ENCODE results near the gene C17orf78.
"Not testable (repeated sequence)": the region's sequence is repeated elsewhere in the genome, so short reads cannot be mapped to it uniquely, and the experiment has no call there.

C17orf78 gene

GRCh38 chr17:37422971-37423625, 47.3 kb downstream of the C17orf78 start:
- no peak for DNase-seq
- in situ Hi-C loops (cut with HindIII; ENCODE audit: low pct_ligation_motif_present, low pct_unique_long_range_greater_than_20kb, low sequenced_read_pairs) = no loop called here

DNA sequence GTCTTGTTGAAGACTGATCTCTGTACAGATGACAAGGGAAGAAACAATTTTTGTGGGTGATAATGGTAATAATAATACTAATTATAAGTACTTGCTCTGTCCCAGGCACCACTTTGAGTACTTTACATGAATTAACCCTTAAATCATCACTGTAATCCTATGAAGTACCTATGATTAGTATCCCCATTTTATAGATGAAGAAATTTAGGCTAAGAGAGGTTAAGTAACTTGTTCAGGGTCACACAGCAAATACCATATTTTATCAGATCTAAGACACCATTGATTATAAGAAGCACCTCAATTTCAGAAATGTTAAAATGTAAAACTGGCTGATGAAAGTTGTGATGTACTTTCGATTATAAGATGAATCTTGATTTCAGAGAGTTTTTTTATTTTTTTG, 49.5 kb downstream of the C17orf78 start:
- in situ Hi-C loops (cut with HindIII; ENCODE audit: low pct_ligation_motif_present, low pct_unique_long_range_greater_than_20kb, low sequenced_read_pairs) = no loop called here
- DNase-seq = no peak

- no peak for DNase-seq
- in situ Hi-C loops (cut with HindIII; ENCODE audit: low pct_ligation_motif_present, low pct_unique_long_range_greater_than_20kb, low sequenced_read_pairs) = no loop called here
Measured at GRCh38 chr17:37429039-37429438, 53.3 kb downstream of the C17orf78 start.

- no peak for DNase-seq
- in situ Hi-C loops (cut with HindIII; ENCODE audit: low pct_ligation_motif_present, low pct_unique_long_range_greater_than_20kb, low sequenced_read_pairs) = no loop called here
Measured at GRCh38 chr17:37429453-37429852, 53.7 kb downstream of the C17orf78 start.

DNA sequence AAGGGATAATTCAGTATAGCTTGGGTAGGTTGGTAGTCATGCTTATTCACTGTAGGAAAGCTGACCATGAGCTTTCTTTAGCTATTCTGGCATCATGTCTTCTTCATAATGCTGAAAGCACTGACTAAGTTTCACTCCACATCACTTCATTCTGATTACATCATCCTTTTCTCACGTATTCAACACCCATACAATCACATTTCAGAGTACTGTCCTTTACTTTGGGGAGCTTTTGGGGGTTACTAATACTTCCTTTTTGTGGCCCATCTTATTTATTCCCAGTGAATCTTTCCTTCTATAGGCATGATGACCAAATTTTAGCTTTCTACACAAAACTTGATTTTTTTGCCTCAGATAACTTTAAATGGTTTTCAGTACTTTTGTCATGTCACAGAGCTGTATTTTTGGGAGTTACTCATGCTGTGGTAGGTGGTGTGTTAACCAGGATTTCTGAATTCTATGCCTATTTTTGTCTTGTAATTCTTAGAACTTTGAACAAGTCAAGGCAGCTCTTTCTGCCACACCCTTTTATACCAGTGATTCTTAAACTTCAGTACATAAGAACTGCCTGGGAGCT, 54.4 kb downstream of the C17orf78 start:
- DNase-seq = no peak
- in situ Hi-C loops (cut with HindIII; ENCODE audit: low pct_ligation_motif_present, low pct_unique_long_range_greater_than_20kb, low sequenced_read_pairs) = no loop called here

GRCh38 chr17:37432671-37433070, 56.9 kb downstream of the C17orf78 start:
- DNase-seq = no peak
- in situ Hi-C loops (cut with HindIII; ENCODE audit: low pct_ligation_motif_present, low pct_unique_long_range_greater_than_20kb, low sequenced_read_pairs) = no loop called here

DNA sequence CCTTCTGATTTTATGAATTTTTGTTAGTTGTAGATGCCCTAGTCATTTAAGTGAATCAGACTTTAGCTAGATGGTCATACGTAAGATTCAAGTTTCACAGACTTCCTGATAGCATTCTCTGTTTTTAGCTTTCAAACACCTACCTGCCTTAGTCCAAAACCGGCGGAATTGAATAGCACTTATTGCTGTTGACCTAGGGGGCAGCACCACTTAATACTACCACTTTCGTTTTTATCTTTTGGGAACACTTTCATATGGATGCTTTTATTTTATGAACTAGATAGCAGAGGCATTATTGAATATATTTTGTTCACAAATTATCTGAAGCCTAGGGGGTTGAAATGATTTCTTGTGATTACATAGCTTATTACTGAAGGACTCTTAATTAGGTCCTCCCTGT, 62.4 kb downstream of the C17orf78 start:
- in situ Hi-C loops (cut with HindIII; ENCODE audit: low pct_ligation_motif_present, low pct_unique_long_range_greater_than_20kb, low sequenced_read_pairs) = no loop called here
- peak; percentile 46 for DNase-seq

DNA sequence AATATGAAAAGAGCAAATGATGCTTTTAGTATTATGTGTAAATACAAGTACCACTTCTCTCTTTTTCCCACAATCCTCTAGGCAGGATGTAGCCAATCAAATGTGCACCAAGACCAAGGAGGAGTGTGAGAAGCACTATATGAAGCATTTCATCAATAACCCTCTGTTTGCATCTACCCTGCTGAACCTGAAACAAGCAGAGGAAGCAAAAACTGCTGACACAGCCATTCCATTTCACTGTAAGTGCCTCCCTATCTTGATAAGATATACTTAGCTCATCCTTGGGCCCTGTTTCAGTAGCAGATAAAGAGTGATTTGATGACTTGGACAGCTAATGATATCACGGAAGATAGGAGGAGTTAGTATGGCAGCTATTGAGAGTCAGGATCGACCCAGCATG, 64.6 kb downstream of the C17orf78 start:
- no peak for DNase-seq
- in situ Hi-C loops (cut with HindIII; ENCODE audit: low pct_ligation_motif_present, low pct_unique_long_range_greater_than_20kb, low sequenced_read_pairs) = no loop called here

- DNase-seq; in situ Hi-C loops (cut with HindIII; ENCODE audit: low pct_ligation_motif_present, low pct_unique_long_range_greater_than_20kb, low sequenced_read_pairs): not testable (repeated sequence)
Measured at GRCh38 chr17:37441369-37442014, 65.7 kb downstream of the C17orf78 start.

Measured in ACHN (cell line).